ENCODE results near the gene PRX.
"Not testable (repeated sequence)": the region's sequence is repeated elsewhere in the genome, so short reads cannot be mapped to it uniquely, and the experiment has no call there.

PRX gene, protein sequence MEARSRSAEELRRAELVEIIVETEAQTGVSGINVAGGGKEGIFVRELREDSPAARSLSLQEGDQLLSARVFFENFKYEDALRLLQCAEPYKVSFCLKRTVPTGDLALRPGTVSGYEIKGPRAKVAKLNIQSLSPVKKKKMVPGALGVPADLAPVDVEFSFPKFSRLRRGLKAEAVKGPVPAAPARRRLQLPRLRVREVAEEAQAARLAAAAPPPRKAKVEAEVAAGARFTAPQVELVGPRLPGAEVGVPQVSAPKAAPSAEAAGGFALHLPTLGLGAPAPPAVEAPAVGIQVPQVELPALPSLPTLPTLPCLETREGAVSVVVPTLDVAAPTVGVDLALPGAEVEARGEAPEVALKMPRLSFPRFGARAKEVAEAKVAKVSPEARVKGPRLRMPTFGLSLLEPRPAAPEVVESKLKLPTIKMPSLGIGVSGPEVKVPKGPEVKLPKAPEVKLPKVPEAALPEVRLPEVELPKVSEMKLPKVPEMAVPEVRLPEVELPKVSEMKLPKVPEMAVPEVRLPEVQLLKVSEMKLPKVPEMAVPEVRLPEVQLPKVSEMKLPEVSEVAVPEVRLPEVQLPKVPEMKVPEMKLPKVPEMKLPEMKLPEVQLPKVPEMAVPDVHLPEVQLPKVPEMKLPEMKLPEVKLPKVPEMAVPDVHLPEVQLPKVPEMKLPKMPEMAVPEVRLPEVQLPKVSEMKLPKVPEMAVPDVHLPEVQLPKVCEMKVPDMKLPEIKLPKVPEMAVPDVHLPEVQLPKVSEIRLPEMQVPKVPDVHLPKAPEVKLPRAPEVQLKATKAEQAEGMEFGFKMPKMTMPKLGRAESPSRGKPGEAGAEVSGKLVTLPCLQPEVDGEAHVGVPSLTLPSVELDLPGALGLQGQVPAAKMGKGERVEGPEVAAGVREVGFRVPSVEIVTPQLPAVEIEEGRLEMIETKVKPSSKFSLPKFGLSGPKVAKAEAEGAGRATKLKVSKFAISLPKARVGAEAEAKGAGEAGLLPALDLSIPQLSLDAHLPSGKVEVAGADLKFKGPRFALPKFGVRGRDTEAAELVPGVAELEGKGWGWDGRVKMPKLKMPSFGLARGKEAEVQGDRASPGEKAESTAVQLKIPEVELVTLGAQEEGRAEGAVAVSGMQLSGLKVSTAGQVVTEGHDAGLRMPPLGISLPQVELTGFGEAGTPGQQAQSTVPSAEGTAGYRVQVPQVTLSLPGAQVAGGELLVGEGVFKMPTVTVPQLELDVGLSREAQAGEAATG (N-terminal part only)

DNA sequence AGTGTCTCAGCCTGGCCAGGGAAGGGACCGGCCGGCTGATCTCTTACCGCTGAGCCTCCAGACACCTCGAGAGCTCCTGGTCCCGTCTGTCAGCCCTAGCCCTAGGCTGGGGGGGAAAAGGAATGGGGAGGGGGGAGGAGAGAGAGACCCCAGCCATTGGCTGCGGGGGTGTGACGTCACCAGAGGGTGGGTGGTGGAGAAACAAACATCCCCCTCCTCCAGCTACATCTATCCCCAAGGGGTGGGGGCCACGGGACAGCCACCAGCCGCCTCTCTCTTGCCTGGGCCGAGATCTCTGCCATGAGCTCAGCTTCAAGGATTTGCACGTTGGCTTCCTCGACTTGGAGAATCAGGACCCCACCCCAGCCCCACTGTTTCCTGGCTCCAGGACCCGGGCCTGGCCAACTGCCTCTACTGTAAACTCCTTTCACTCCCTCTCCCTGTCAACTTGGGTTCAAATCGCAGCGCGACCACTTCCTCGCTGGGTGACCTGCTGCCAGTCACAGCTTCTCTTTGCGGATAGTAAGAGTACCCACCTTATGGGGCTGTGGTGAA lies at the start of gene PRX:
TSS of gene PRX (minus strand) at position 88 of the 555 bp plus-strand sequence. CDS start 5,446 bp downstream, outside the sequence.
- no peak for DNase-seq (ENCODE audit: low read depth)

DNA sequence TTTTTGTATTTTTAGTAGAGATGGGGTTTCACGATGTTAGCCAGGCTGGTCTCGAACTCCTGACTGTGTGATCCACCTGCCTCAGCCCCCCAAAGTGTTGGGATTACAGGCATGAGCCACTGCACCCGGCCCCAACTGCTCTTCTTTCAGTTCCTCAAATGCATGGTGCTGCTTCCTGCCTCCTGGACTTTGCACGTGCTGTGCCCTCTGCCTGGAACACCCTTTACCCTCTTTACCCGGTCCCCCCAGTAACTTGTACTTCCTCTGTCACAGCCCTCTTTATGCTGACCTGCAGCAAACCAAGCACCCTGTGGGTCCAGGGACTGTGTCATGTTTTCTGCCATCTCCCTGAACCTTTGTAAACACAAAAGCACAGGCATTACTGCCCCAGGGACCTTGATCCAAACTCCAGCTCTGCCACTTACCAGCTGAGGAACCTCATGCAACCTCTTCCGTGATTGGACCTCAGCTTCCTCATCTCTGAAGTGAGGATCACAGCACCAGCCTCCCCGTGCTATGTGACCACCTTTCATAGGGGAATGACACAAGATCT lies 48.6 kb upstream of the PRX start:
- DNase-seq (ENCODE audit: low read depth), result no peak

DNA sequence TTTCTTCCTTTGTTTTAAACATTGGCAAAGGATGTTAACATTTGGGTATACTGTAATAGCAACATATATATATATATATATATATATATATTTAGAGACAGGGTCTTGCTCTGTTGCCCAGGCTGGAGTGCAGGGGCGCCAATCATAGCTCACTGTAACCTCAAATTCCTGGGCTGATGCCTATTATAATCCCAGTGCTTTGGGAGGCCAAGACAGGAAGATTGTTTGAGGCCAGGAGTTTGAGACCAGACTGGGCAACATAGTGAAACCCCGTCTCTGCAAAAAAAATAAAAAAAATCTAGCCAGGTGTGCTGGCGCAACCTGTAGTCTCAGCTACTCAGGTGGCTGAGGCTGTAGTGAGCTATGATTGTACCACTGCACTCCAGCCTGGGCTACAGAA lies 47.0 kb upstream of the PRX start:
- no peak for DNase-seq (ENCODE audit: low read depth)

DNA sequence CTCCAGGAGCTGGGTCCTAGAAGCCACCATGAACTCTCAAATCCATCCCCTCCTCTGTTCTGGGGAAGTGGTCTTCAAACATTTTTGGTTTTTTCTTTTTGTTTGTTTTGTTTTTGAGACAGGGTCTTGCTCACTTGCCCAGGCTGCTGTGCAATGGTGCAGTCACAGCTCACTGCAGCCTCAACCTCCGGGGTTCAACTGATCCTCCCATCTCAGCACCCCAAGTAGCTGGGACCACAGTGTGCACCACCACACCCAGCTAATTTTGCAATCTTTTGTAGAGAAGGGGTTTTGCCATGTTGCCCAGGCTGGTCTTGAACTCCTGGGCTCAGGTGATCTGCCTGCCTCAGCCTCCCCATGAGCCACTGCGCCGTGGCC lies 45.4 kb upstream of the PRX start:
- no peak for DNase-seq (ENCODE audit: low read depth)

DNA sequence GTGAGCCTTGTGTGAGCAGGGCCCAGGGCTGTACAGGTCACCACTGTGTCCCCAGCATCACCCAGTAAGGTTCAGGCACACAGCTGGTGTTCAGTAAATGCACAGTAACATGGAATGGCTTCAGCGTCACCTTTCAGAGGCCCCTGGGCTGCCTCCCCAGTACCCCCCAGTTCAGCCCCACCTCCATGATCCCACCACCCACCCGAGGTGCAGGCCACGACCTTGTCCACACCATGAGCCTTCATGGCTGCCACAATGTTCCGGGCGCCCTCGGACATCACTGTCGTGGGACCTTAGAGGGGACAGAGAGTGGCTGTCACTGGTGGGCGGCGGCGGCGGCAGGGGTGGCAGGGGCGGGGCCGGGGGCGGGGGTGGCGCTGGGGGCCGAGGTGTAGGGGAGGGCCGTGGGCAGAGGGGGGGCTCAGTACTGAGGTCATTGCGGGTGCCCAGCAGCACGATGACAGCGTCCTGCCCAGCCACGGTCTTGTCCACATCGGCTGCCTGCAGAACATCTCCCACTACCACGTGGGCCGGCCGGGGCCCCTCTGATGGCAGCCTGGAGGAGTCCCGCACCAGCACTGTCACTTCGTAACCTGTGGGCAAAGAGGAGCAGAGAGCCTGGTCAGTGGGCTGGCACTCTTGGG lies 44.9 kb upstream of the PRX start:
- DNase-seq (ENCODE audit: low read depth), result no peak

DNA sequence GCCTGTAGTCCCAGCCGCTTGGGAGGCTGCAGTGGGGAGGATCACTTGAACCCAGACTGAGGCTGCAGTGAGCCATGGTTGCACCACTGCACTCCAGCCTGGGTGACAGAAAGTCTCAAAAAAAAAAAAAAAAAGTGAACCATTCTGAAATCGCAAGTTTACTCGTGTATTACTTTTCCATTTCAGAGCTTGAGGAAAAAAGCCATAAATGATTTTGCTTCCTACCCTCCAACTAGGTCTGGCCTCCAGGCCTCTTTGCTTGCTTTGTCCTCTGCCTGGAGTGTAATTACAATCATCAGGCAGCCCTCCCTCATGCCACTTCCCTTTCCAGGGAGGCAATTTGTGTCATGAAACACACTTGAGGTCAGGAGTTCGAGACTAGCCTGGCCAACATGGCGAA lies 43.9 kb upstream of the PRX start:
- DNase-seq (ENCODE audit: low read depth), result no peak

DNA sequence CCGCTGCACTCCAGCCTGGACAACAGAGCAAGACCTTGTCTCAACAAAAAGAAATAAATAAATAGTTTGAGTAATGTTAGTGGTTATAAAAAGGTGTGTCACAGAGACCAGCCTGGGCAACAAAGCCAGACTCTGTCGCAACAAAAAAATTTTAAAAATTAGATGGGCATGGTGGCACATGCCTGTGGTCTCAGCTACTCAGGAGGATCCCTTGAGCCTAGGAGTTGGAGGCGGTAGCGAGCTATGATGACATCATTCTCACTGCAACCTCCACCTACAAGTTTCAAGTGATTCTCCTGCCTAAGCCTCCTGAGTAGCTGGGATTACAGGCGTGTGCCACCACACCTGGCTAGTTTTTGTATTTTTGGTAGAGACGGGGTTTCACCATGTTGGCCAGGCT lies 40.8 kb upstream of the PRX start:
- DNase-seq (ENCODE audit: low read depth), result not testable (repeated sequence)

DNA sequence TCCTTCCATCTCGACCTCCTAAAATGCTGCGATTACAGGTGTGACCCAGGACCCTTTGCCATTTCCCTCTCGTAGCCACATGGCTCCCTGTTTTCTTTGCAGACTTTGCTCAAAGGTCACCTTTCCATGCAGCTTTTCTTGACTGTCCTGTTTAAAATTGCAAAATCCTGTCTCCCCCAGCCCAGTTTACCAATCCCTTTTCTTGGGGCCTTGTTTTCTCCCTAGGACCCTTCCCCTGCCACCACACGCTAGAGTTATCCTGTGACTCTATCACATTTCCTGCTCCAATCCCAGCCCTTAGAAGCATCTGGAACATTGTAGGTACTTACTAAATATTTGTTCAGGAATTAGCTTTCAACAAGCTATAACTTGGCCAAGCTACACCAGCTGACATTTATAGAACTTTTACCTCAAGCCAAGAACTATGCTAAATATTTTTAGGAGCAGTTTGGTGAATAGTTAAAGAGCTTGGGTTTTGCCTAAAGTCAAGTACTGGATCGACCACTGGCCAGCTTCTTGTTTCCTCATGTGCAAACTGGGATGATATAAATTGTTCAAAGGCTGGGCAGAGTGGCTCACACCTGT lies 40.1 kb upstream of the PRX start:
- DNase-seq (ENCODE audit: low read depth), result no peak

DNA sequence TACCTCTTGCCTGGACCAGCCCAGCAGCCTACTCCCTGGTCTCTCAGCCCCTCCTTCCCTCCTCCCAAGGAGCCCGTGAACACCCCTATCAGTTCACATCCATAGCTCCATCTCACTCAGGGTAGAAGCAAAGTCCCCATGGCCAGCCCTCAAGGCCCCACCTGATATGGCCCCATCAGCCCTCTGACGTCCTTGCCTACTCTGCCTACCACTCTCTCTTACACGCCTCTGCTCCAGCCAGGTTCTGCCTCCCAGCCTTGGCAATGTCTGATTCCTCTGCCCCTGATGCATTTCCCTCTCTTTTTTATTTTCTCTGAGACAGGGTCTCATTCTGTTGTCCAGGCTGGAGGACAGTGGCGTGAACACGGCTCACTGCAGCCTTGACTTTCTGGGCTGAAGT lies 38.8 kb upstream of the PRX start:
- no peak for DNase-seq (ENCODE audit: low read depth)

DNA sequence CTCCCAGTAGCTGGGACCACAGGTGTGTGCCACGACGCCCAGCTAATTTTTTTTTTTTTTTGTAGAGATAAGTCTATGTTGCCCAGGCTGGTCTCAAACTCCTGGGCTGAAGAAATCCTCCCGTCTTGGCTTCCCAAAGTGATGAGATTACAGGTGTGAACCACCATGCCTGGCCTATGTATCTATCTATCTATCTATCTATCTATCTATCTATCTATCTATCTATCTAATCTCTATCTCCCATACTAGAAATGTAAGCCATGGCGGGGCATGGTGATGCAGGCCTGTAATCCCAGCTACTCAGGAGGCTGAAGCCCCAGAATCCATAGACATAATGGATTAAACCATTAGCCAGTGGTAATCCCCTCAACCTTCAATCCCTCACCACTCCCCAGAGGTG lies 37.5 kb upstream of the PRX start:
- DNase-seq (ENCODE audit: low read depth), result no peak

DNA sequence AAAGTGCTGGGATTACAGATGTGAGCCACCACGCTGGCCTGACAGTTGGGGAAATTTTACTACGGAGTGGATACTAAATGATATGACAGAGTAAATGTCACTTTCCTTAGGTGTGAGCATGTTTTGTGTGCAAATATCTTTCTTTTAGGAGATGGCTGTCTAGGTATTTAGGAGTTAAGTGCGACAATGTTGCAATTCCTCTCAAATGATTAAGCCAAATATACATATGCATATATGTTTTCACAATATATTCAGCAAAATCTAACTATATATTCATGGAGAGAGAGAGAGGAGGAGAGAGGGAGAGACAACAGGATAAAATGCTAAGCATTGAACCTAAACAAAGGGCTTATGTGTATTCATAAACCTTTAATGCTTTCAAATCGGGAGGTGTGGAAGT lies 36.3 kb upstream of the PRX start:
- no peak for DNase-seq (ENCODE audit: low read depth)

DNA sequence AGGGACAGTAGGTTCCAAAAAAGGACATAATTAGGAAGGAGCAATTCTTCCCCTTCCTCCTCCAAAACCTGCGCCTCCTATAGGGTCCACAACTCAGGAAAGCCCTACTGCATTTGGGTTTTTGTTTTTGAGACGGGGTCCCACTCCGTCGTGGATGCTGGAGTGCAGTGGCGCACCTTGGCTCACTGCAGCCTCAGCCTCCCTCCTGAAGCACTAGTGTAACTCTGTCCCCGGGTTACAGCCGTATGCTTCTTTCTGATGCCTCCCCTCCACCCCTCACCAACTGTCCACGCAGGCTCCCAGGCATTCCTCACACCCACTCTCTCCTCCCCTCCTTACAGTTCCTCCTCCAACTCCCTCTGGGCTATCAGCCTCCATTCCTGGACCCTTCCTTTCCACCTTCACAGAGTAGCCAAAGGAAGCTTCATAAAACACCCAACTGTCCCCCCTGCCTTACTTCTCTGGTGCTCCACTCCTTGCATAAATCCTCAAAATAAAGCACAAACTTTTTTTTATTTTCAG lies 33.1 kb upstream of the PRX start:
- no peak for DNase-seq (ENCODE audit: low read depth)

DNA sequence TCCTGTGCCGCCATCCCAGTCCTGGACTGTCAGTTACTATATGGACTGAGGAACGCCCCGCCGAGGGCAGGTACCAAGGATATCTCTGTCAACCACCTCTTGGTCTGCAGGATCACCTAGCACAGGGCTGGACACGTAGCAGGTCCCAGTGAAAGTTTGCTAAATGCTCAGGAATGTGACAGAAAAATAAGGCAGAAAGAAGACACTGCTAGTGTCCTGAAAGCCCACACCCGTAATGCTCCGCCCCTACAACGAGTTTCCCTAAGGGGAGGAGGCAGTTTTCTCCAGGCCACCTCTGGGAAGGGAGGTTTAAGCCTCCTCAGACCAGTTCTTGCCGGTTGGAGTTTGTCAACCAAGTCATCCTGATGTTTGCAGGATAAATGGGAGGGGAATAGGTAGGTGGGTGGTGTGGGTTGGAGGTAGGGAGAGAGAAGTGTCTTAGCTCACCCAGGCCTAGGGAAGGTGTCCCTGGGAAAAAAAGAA lies 32.6 kb upstream of the PRX start:
- DNase-seq (ENCODE audit: low read depth), result no peak

DNA sequence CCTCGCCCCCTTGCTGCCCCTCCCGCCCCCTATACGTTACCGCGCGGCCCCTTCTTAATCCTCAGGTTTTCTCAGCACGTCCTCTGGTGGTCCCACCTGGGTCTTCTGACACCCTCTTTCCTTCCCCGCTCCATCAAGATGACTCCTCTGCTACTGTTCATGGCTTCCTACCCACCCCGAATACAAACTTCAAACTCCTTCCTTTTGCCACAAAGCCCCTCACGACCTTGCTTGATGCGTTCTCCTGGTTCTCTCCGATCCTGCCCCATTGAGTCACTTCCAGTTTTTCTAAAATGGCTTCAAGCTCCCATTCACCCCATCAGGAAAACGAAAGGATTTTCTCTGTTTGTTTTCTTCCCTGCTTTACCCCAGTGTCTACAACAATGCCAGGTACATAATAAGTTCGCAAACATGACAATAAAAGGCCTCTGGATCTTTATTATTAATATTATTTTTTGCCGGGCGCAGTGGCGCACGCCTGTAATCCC lies 31.7 kb upstream of the PRX start:
- no peak for DNase-seq (ENCODE audit: low read depth)

DNA sequence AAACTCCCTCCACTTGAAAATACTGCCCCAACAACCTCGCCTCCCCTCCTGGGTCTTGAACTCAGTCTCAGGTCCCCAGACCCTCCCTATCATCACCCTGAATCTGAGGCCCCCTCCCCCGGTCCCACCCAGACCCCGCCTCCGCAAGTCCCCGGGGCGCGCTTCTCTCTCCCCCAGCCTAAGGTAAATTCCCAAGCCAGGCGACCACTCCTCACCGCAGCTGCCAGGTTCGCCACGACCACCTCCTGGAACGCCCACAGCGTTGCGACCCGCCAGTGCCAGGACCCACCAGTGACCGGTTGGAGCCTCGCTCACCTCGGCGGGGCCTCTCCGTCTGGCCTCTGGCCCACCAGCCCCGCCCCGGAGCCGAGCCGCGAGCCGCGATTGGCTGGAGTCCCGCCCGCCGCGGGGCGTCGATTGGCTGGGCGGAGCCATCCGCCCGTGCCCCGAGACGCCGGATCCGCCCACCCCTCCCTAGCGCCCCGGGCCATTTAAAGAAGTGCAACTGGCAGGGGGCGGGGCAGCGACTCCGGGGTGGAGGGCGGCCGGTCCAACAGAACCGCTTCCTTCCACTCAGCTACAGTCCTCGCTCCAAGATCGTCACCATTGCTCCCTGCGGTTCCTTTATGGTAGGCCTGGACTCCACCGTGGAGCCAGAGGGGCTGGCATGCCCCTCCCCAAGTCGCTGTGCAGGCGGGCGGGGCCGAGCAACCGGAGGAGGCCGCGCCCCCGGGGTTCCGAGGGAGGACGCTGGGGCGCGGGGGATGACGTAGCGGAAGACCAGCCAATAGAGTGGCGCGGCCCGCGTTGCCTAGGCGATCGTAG lies 31.0 kb upstream of the PRX start, which contains the start of gene SERTAD3:
TSS of gene SERTAD3 (minus strand) at position 336 of the 825 bp plus-strand sequence. CDS start 2,255 bp downstream, outside the sequence.
- DNase-seq (ENCODE audit: low read depth), result peak; percentile 96

DNA sequence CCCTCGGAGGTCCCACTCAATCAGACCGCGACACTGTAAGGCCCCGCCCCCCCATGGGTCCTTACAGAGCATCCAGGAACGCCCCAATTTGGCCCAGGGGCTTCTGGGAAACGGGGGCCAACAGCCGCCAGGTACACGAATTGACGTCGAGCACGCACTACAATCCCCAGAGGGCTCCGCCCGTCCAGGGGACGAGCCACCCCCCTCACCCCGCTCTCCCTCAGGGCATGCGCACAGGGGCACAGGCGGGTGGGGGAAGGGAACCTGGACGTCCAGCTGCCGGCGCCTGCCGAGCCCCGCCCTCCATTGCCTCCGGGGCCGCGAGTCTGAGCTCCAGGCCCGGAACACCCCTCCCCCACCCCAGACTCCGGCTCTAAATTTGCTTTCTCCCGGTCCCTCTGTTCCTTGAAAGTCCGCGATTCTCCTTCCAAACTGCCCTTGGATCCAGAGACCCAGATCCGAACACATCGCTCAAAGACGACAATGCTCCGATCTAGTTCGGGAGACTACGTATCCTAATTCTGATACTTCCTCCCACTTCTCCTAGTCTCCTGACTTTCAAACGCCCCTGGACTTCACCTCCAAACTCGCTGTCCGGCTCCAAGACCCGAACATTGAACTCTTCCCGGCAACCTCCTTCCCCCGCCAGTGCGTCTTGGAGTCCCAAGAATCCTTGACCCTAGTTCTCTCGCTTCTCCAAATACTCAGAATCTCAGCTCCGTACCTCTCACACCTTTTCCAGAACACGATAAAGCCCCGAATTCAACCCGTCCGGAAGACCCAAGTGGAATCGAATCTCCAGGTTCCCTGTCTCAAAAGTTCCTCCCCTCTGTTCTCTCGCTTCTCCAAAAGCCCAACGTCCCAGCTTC lies 30.2 kb upstream of the PRX start:
- peak; percentile 97 for DNase-seq (ENCODE audit: low read depth)

DNA sequence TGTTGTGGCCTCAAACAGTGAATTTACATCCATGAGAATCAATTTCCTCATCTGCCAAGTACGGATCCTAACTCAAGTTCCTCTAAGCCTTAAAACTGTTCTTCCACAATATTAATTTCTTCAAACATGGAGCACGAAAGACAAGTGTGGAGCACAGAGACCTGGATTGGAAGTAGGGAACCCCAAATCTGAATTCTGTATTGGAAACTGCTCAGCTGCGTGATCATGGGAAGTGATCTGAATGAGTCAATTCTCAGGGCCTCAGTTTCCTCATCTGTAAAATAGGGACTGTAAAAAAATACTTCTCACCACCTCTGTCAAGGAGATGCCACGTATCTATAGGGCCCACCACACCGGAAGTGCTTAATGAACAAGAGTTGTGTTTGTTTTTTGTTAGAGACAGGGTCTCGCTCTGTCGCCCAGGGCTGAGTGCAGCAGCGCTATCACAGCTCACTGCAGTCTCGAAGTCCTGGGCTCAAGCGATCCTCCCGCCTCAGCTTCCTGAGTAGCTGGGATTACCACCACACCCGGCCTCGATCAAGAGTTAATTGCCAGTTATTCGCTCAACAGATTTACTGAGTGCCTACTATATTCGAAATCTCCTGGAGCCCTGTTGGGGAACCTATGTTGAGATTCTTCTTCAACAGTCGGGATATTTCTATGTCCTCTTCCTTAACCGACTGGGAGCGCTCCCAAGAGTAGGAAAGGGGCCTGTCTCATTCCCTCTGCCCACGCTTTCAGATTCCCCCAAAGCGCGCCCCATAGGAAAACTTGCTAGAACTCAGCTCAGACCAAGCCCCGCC lies 29.4 kb upstream of the PRX start:
- DNase-seq (ENCODE audit: low read depth), result no peak

All from stimulated activated CD8-positive, alpha-beta memory T cell treated with anti-CD3 and anti-CD28 coated beads, Interleukin-12 subunit alpha, Interleukin-12 subunit beta, amount 100 ng/mL, for 4 hours (primary cell).